Activated CD8-positive, alpha-beta memory T cell treated with anti-CD3 and anti-CD28 coated beads for 4 hours (primary cell): ENCODE results near the gene AGBL5.

Source experiments
- DNase-seq, 2 donors: peaks; one replicate each; pipeline ENCODE4 v3.0.0-alpha.2; 2020; ENCODE audit warnings: low read depth in 2 of 2

AGBL5 gene, protein sequence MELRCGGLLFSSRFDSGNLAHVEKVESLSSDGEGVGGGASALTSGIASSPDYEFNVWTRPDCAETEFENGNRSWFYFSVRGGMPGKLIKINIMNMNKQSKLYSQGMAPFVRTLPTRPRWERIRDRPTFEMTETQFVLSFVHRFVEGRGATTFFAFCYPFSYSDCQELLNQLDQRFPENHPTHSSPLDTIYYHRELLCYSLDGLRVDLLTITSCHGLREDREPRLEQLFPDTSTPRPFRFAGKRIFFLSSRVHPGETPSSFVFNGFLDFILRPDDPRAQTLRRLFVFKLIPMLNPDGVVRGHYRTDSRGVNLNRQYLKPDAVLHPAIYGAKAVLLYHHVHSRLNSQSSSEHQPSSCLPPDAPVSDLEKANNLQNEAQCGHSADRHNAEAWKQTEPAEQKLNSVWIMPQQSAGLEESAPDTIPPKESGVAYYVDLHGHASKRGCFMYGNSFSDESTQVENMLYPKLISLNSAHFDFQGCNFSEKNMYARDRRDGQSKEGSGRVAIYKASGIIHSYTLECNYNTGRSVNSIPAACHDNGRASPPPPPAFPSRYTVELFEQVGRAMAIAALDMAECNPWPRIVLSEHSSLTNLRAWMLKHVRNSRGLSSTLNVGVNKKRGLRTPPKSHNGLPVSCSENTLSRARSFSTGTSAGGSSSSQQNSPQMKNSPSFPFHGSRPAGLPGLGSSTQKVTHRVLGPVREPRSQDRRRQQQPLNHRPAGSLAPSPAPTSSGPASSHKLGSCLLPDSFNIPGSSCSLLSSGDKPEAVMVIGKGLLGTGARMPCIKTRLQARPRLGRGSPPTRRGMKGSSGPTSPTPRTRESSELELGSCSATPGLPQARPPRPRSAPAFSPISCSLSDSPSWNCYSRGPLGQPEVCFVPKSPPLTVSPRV

DNA sequence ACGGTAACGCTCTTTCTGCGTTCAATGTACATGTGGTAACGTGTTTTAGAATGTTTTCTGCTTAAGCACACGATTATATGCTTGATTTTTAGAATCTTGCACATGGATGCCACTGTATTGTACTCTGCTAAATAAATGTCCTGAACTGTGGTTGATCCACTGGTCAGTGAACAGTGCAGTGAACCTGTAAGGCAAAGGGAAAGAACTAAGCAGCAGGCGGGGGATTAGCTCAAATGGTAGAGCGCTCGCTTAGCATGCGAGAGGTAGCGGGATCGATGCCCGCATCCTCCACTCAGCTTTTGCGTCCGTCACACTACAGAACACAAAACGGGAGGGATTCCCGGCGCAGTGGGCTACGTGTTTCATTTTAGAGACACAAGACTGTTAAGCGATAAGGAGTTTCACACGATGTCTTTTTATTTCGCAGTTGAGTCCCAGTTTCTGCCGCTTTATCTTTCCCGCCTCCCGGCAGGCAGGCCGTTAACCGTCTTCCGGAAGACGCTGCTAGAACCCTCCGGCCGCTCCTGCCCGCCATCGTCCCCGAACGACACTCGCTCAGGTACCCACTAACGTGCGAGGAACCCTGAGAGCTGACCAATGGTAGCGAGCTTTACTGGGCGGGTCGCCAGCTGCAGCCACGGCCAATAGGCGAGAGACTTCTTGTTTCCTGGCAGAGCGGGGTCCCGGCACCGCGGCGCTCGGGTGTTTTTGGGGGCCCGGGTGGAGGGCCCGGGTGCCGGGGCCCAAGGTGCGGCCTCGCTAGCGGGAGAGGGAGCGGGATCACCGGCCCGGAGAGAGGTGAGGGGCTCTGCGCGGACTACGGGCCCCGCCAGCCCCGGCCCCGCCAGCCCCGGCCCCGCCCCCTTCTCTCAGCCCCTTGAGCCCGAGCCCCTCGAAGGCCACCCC is at the start of gene AGBL5:
Gene AGBL5, plus strand, starts transcription at position 673 of the 906 bp plus-strand sequence. CDS start 1,291 bp downstream, outside the sequence.
- peak; percentile 92 to 93 for DNase-seq

DNA sequence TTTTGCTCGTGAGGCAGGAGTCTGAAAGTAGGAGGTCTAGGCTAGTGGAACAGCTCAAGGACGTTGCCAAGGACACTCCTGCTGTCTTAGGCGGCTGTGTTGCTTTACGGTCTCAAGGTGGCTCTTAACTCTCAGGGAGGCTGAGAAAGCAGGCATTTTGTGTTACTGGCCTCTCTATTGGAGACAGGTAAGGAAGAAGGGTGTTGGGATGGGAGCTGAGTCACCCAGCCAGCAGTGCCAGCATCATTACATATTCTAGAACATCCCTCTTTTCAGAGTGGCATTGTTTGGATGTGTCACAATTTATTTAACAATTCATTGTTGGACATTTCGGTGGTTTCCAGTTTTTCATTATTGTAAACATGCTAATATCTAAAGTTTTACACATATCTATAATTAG is 49.5 kb upstream of the AGBL5 start:
- no peak for DNase-seq

DNA sequence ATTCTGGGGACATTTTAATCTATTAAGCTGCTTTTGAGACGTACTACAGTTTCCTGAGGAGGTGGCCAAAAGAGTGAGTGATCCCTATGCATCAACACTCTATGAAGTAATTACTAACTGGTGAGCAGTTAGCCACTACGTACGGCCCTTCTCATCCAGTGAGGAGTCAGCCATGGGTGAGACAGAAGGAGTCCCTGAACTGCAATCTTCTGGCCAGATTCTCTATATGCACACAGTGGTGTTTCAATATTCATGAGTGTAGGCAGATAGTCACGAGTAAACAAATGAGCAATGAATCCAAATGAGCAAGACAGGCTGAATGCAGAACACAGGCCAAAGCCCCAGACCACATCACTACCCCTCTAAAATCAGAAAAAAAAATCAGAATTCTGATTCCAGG is 48.5 kb upstream of the AGBL5 start:
- DNase-seq: no peak

DNA sequence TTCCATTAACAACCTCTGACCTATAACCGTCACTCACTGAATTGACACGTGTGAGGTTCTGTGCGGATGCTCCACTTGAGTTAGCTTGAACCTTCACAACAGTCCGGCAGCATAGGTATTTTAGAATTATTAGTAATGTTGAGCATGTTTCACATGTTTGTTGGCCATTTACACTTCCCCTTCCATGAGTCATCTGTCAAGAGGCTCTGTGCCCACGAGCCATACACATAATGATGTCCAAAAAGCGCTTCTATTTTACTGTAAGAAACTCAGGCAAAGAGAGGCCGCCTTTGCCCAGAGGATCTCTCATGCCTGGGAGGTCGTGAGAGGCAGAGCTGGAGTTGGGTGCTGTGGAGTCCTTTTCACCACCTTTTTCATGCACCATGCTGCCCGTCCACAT is 47.6 kb upstream of the AGBL5 start:
- no peak for DNase-seq

DNA sequence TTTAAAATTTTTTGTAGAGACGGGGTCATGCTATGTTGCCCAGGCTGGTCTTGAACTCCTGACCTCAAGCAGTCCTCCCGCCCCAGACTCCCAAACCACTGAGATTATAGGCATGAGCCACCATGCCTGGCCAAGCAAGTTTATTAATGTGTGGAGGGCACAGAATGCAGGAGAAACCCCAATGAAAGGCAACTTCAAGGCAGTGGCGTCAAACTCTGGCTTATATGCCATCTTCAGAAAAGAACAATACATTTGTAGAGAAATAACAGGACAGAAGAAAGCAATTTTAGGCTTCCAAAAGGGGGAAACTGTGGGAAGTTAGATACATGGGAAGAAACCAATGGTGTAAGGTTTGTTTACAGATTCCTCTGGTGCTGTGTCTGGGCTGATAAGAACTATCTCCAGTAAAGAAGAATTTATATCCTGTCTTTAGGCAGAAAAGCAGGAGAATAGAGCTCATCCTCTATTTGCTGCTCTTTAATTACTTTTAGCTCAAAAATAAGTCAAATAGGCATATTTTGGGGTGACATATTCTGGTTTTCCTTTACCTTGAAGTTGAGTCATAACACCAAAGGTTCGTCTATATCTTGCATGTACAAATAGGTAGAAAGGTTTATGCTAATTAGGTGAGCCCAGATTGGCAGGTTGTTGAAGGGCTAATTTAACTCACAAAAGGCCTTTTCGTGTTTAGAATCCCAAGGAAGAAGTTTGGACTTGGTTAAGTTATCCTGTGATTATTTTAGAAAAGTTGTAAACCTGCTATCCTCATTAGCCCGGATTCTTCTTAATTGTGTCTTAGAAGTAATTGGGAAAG is 44.7 kb upstream of the AGBL5 start:
- no peak for DNase-seq

DNA sequence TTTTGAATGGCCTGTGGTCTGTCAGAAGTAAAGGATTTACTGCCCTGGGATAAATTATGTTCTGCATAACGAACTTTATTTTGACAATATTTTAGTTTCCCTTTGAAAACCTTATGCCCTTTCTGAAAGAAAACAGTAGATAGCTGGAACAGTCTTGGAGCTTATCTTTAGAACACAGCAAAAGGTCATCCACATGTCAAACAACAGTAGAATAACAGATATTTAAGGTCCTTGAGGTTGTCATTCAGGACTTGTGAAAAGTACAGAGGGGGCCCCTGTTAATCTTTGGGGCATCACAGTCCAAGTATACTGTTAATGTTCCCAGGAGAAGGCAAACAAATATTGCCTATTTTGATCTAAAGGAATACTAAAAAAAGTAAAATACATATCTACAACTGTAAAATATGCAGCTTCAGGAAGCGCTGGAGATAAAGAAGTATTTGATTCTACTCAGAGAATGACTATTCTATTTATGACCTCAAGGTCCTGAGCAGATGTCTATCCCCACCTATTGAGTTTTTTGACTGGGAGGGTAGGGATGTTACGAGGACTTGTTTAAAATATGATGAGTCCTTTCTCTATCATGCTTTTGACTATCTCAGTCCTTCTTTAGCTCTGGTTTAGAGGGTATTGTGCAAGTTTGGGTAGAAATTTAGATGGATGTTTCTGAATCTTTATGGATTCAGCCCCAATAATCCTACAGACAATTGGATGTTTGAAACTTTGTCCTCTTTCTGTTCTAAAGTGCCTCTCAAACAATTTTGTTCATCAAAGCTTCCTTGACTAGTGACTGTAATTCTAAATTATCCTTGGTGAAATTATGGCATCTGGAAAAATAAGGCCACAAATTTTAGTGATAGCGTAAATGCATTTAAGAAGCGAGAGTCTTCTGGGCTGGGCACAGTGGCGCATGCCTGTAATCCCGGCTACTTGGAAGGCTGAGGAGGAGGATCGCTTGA is 43.8 kb upstream of the AGBL5 start:
- DNase-seq: no peak

DNA sequence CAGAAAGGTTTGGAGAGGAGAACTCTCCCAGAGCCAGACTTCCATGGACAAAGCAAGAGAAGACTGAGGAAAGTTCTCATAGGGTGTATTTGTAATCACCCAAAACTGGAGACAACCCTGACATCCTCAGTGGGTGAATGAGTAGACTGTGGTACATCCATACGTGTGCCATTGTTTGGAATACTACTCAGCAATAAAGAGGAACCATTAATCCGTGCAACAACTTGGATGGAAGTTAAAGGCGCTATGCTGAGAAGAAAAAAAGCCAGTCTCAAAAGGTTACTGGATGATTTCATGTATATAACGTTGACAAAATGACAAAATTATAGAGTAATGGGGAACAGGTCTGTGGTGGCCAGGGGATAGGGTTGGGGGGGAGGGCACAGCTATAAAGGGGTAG is 42.8 kb upstream of the AGBL5 start:
- no peak for DNase-seq

DNA sequence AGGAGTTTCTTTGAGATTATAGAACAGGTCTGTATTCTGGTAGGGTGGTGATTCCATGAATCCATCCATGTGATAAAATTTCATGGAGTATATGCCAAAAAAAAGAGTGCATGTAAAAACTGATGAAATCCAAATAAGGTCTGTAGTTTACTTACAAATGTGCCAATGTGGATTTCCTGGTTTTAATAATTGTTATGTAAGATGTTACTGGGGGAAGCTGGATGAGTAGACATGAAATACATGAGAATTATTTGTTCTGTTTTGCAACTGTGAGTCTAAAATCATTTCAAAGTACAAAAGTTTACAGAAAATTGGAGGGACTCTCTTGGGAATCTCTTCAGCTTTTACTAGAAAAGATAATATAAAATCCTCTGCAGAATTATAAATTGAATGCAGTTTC is 42.4 kb upstream of the AGBL5 start:
- DNase-seq: no peak

DNA sequence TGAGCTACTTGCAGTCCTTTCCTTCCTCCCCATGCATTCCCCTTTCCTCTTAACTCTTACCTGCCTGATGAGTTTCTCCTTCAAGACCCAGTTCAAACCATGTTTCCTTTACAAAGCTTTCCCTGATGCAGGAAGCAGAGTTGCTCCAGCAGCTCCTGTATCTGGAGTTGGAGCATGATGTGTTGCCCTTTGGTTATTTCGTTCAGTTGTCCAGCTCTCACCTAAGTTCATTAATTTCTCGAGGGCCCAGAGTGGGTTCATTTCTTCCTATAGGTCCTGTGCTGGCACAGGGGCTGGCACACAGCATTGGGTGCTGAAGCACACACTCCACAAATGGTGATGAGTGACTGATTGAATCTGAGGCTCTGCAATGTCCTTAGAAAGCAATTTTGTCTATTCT is 41.8 kb upstream of the AGBL5 start:
- DNase-seq: no peak

DNA sequence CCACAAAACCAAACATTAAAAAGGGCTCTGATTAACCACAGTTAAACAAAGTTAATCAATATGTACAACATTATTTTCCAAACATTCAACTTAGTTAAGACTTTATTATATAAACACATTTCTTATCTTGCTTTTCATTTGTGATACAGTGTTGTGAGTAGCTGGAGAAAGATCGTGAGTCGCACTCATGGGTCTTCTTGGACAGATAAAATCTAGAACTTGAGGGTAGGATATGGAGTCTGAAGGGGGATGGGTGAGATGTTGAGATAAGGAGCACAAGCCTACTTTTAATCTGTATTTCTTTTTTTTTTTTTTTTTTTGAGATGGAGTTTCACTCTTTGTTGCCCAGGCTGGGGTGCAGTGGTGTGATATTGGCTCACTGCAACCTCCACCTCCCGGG is 41.3 kb upstream of the AGBL5 start:
- no peak for DNase-seq

DNA sequence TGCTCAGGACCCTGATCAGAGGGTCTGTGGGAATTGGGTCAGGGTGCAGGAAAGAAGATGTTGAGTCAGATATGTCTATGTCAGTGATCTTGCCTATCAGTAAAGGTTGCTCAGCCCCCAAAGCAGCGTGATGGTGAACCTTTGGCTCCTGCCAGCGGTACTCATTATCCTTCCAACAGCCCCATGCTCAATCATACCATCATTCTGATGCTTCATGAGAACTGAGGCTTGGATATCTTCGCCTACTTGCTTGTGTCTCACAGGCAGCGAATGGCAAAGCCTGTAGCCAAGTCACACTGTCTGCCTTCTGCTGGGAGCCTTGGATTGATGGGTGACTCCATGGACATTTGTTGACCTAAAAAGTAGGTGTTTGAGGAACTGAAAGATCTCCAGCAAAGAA is 37.7 kb upstream of the AGBL5 start:
- no peak for DNase-seq

DNA sequence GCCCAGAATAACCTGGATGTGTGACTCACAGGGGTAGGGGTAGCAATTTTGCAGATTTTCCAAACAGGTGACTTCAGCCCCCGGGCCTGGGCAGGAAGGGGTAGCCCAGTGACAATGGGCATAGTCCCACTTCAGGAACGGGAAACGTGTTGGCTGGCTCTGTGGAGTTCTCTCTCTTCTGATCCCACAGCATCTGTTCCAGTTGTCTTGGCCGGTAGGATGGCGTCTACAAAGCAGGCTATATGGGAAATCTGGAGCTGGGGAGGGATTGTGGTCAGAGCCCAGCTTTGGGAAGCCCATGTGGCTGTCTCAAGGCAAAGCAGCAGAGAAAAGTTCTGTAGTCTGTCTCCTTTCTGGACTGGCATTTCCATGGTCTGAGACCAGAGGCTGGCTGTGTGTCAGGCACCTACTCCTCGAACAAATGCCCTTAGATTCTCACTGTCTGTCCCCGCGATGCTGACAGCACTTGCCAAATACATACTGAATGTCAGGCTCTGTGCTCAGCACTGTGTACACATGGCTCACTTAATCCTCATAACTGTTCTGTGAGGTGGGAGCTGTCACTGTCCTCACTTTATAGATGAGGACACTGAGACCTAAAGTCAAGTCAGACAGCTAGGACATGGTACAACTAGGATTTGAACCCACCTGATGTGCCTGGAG is 36.6 kb upstream of the AGBL5 start:
- no peak for DNase-seq

DNA sequence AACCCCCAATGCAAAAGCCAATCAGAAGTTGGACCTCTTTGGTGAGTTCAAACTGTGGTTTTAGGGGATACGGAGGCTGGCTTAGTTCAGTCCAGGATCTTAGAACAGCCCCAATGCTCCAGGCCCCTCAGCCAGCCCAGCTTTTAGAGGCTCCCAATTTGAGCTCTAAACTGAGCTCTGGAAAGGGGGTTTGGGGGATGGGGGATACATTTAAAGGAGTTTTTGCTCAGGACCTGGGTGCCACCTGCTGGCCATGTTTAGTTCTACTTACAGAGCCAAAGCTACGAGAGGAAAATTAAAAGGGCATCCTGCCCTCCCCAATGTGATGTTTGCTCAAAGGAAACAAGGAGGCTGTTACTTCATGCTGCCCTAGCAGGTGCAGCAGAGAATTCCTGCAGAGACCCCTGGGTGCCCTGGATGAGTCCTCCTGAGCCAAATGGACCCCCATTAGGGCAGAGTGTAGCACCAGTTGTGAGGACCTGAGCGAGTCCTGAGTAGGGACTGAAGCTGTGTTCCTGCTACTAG is 34.6 kb upstream of the AGBL5 start:
- peak in 1 of 2 donors; percentile 12 for DNase-seq

DNA sequence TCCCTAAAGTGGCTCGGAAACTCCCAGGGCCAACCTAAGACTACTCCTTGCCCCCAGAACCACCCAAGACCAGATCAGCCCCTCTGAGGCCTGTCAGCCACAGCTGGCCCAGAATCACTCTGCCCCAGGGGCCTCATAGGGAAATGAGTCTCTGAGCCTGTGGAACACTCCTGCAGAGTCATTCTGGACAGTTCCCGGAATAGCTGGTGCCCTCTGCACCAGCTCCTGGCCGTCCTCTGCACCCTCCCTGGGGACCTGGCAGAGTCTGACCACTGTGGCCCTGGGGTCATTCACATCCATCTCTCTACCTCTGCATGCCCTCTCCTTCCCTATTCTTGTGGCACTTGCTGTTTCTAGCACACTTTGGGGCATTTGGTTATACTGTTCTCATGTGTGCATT is 33.3 kb upstream of the AGBL5 start:
- DNase-seq: no peak

DNA sequence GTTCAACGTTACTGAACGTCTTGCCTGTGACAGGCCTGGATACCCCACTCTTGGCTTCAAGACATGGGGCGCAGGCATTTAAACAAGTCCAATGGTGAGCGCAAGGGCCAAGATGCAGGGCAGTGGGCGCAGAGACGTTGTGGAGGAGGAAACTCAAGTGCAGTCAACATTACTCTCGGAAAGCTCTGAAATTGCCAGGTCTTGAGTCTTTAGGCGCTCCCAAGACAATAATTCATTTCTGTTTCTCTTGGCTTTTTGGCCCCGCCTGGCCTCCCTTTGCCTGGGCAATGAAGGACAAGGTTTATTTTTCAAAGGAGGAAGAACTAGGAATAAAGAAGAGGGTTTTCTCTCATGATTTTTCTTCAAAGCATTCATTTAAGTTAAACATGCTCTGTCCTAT is 32.0 kb upstream of the AGBL5 start:
- no peak for DNase-seq

DNA sequence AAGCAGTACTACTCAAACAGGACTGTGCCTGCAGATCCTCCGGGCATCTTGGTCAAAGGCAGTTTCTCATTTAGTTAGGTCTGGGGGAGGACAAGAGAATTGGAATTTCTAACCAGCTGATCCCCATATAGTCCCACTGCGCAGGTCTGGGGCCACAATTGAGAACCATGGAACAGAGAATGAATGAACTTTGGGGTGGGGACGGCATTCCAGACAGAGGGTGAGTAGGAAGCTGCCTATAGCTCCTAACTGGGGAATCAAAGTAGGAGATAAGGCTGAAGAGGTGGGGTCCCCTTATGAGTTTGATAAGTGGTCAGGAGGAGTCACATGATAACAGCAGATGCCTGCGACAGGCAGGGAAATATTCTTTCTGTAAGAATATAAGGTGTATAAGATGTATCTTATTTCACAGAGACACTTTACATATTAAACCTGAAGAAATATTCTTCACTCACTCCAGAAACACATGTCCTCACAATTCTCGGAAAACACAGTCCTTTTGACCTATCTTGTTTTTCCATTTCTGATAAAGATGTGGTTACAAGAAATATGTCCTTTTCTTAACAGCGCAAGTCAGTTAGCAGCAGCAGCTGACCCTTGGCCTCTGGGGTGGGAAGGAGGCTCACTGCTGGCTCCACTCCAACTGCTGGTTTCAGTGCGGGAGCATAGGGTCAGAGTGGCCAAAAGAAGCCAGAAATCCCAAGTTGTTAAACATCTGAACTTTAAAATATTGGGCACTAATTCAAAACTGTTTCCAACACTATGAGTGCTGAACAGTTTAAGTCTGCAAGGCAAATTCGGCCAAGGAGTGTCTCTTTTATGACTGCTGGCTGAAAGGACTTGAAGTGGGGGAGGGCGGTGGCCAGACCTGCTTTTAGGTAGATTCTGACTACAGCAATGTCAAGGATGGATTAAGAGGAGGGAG is 31.3 kb upstream of the AGBL5 start:
- DNase-seq: no peak

DNA sequence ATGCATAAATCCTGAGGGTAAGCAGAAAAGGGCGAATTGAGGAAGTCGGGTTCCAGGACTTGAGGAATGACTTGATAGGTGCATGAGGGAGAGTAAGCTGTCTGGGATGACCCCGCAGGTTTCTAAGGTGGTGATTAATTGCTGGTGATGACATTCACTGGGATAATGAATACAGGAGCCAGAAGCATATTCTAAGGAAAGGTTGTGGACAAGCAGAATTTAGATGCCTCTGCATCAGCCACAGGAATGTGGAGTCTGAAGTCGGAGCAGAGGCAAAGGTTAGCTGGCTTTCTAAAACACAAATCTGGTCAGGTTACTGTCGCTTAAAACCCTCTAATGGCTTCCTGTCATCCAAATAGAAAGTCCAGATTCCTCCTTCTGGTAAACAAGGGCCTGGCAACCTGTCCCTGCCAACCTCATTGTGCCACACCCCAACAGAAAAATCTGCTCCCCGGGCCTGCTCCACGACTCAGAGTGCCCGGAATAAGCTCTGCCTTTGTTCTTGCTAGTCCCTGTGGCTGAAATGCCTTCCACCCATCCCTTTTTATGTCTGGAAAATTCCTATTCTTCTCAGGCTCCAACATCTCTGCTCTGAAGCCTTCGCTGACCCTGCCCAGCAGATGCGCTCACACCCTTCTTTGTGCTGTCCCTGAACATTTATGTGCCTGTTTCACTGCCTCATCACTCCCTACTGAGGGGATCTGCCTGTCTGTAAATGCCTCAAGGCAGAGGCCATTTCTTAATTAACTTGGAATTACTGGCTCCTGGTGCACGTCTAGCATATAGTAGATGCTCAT is 30.0 kb upstream of the AGBL5 start:
- no peak for DNase-seq
